ENCODE results near the gene CYB5R4. TPM values are rescaled to one million over a fixed set of nuclear protein-coding genes. Genes with fewer than 3 reads are reported as not detected.
"Not testable (repeated sequence)": the region's sequence is repeated elsewhere in the genome, so short reads cannot be mapped to it uniquely, and the experiment has no call there.

The CYB5R4 gene
- total RNA-seq, 3 donors from 2014 or later: 7.2 to 11.1 (median 7.8) TPM

GRCh38 chr6:83948851-83949250, 89.4 kb downstream of the CYB5R4 start:
- H3K27me3 ChIP-seq: no peaks in the 10 kb centered on the region
- H3K4me3 ChIP-seq: no peak overlapping the region
- no peak overlapping the region for H3K27ac ChIP-seq
- DNase-seq (ENCODE audit: low spot score in 2 of 2): no peak
- intact Hi-C loops (cut with DNase I; ENCODE audit: low total_unique reads): no loop called here
- TF ChIP-seq, protein P1, sequence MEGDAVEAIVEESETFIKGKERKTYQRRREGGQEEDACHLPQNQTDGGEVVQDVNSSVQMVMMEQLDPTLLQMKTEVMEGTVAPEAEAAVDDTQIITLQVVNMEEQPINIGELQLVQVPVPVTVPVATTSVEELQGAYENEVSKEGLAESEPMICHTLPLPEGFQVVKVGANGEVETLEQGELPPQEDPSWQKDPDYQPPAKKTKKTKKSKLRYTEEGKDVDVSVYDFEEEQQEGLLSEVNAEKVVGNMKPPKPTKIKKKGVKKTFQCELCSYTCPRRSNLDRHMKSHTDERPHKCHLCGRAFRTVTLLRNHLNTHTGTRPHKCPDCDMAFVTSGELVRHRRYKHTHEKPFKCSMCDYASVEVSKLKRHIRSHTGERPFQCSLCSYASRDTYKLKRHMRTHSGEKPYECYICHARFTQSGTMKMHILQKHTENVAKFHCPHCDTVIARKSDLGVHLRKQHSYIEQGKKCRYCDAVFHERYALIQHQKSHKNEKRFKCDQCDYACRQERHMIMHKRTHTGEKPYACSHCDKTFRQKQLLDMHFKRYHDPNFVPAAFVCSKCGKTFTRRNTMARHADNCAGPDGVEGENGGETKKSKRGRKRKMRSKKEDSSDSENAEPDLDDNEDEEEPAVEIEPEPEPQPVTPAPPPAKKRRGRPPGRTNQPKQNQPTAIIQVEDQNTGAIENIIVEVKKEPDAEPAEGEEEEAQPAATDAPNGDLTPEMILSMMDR (IDR thresholded peaks at IDR 0.05): no peak
- no peak for TF ChIP-seq POLR2A (IDR thresholded peaks at IDR 0.05)
- no peaks in the 10 kb centered on the region for H3K36me3 ChIP-seq
- H3K9me3 ChIP-seq: peaks cover 0 to 3% of the 10 kb centered on the region in 2 donors
- no peaks in the 10 kb centered on the region for H3K4me1 ChIP-seq

GRCh38 chr6:83951423-83951822, 91.9 kb downstream of the CYB5R4 start:
- intact Hi-C loops (cut with DNase I; ENCODE audit: low total_unique reads); DNase-seq (ENCODE audit: low spot score in 2 of 2); H3K4me1 ChIP-seq; H3K27me3 ChIP-seq; H3K4me3 ChIP-seq; H3K9me3 ChIP-seq; H3K27ac ChIP-seq; H3K36me3 ChIP-seq: not testable (repeated sequence)

GRCh38 chr6:83952830-83953229, 93.3 kb downstream of the CYB5R4 start:
- H3K4me1 ChIP-seq: no peaks in the 10 kb centered on the region
- no peak overlapping the region for H3K27ac ChIP-seq
- no peaks in the 10 kb centered on the region for H3K9me3 ChIP-seq
- TF ChIP-seq POLR2AphosphoS5 (IDR thresholded peaks at IDR 0.05): no peak
- no peak for DNase-seq (ENCODE audit: low spot score in 2 of 2)
- intact Hi-C loops (cut with DNase I; ENCODE audit: low total_unique reads): no loop called here
- no peaks in the 10 kb centered on the region for H3K36me3 ChIP-seq
- H3K27me3 ChIP-seq: no peaks in the 10 kb centered on the region
- H3K4me3 ChIP-seq: no peak overlapping the region

DNA sequence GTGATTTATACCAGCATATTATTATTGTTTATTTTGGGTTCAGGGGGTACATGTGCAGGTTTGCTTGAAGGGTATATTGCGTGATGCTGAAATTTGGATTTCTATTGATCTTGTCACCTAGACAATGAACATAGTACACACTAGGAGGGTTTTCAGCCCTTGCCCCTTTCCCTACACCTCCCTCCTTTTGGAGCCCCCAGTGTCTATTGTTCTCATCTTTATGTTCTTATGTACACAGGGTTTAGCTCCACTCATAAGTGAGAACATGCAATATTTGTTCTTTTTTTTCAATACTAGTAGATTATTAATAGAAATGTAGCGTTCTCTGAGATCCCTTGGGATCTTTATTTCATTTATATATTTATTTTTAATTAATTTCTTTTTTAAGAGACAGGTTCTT, 94.9 kb downstream of the CYB5R4 start:
- TF ChIP-seq POLR2A (IDR thresholded peaks at IDR 0.05) (no peak), POLR2AphosphoS5 (IDR thresholded peaks at IDR 0.05) (no peak)
- TF ChIP-seq, protein P1 (IDR thresholded peaks at IDR 0.05): no peak
- H3K9me3 ChIP-seq: no peaks in the 10 kb centered on the region
- H3K27me3 ChIP-seq: no peaks in the 10 kb centered on the region
- no peak for DNase-seq (ENCODE audit: low spot score in 2 of 2)
- H3K4me3 ChIP-seq: no peak overlapping the region
- no peaks in the 10 kb centered on the region for H3K4me1 ChIP-seq
- H3K27ac ChIP-seq: no peak overlapping the region
- no peaks in the 10 kb centered on the region for H3K36me3 ChIP-seq
- intact Hi-C loops (cut with DNase I; ENCODE audit: low total_unique reads): no loop called here

DNA sequence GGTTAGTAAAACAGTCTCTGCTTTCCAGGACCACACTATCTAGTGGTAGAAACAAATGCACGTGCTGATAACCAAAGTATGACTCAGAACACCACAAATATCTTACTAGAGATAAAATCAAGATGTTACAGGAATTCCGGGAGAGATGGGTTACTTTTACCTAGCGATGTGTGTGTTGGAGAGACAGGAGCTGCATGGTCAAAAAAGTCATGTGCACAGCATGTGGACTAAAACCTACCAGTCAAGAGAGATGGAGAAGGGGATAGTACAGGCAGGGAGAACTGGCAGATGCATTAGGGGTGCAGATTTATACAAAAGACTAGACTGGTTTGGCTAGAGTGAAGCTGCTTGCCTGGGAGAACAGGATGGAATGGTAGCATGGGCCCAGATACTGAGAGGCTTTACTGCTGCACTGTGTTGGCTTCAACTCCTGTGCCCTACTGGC, 98.8 kb downstream of the CYB5R4 start:
- no peaks in the 10 kb centered on the region for H3K36me3 ChIP-seq
- H3K9me3 ChIP-seq: no peaks in the 10 kb centered on the region
- no peaks in the 10 kb centered on the region for H3K4me1 ChIP-seq
- no peak overlapping the region for H3K27ac ChIP-seq
- intact Hi-C loops (cut with DNase I; ENCODE audit: low total_unique reads): no loop called here
- TF ChIP-seq POLR2AphosphoS5 (IDR thresholded peaks at IDR 0.05) (no peak), POLR2A (IDR thresholded peaks at IDR 0.05) (no peak)
- TF ChIP-seq, protein P1 (IDR thresholded peaks at IDR 0.05): no peak
- H3K4me3 ChIP-seq: no peak overlapping the region
- no peaks in the 10 kb centered on the region for H3K27me3 ChIP-seq
- DNase-seq (ENCODE audit: low spot score in 2 of 2): no peak

DNA sequence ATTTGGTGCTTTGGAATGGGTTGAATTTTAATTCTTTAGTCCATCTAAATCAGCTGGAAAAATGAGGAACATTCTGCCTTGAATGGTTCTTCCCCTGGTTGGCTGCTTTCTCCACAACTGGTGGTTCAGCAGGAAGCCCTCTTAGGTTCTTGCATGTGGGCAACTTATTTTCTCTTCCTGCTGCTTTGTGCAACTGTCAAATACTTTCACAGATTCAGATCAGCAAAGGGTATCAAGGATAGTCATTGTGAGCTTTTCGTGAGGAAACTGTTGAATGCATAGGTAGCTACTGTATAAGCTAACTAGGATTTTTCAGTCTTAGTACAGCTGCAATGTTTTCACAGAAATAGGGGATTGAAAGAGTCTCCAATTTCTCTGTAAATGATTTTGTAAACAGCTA, 101.2 kb downstream of the CYB5R4 start:
- H3K27ac ChIP-seq: no peak overlapping the region
- H3K9me3 ChIP-seq: peaks cover 9 to 19% of the 10 kb centered on the region in 2 donors
- no peak for DNase-seq (ENCODE audit: low spot score in 2 of 2)
- intact Hi-C loops (cut with DNase I; ENCODE audit: low total_unique reads): no loop called here
- H3K36me3 ChIP-seq: no peaks in the 10 kb centered on the region
- no peak overlapping the region for H3K4me3 ChIP-seq
- TF ChIP-seq, protein P1 (IDR thresholded peaks at IDR 0.05): no peak
- no peak for TF ChIP-seq POLR2AphosphoS5 (IDR thresholded peaks at IDR 0.05)
- TF ChIP-seq POLR2A (IDR thresholded peaks at IDR 0.05): no peak
- H3K27me3 ChIP-seq: no peaks in the 10 kb centered on the region
- no peaks in the 10 kb centered on the region for H3K4me1 ChIP-seq
